Neural cell (in vitro differentiated cells): ENCODE data around the gene CFAP299. TPM values are rescaled to one million over a fixed set of nuclear protein-coding genes. Genes with fewer than 3 reads are reported as not detected.

Experiments used
- H2AFZ ChIP-seq: fragments of 200-600, 300-800 bp; sonication (generic), shearing (Covaris generic); 2 replicates; pipeline ENCODE4 v1.6.0; 2014; ENCODE audit warnings: low read depth, mild to moderate bottlenecking, antibody characterized with exemption, low read length, moderate library complexity
- H3F3A ChIP-seq: fragments of 200-600 bp; shearing (Covaris generic); 2 replicates; pipeline ENCODE4 v1.6.1; 2016; ENCODE audit warnings: mild to moderate bottlenecking, moderate library complexity, mixed read lengths, antibody characterized with exemption, low read length; ENCODE audit not compliant: insufficient read depth, poor library complexity, severe bottlenecking
- H3K27ac ChIP-seq: fragments of 200-600, 300-800 bp; sonication (generic), shearing (Covaris generic); 2 replicates; pipeline ENCODE4 v1.5.1; 2014; ENCODE audit warnings: mild to moderate bottlenecking, low read length, moderate library complexity
- H3K27me3 ChIP-seq: fragments of 300-800, 200-600 bp; sonication (generic), shearing (Covaris generic); 2 replicates; pipeline ENCODE4 v1.6.0; 2014; ENCODE audit warnings: mild to moderate bottlenecking, low read depth, low read length, moderate library complexity; ENCODE audit not compliant: insufficient read depth
- H3K36me3 ChIP-seq: fragments of 300-800, 200-600 bp; sonication (generic), shearing (Covaris generic); 2 replicates; pipeline ENCODE4 v1.5.1; 2014; ENCODE audit warnings: mild to moderate bottlenecking, antibody characterized with exemption, low read length, moderate library complexity; ENCODE audit not compliant: insufficient read depth
- H3K4me2 ChIP-seq: fragments of 300-800, 200-600 bp; sonication (generic), shearing (Covaris generic); 2 replicates; pipeline ENCODE4 v1.6.0; 2014; ENCODE audit warnings: mild to moderate bottlenecking, low read length
- H3K4me3 ChIP-seq: fragments of 300-800, 200-600 bp; sonication (generic), shearing (Covaris generic); 2 replicates; pipeline ENCODE4 v1.5.1; 2014; ENCODE audit warnings: mild to moderate bottlenecking, low read length, moderate library complexity
- H3K79me2 ChIP-seq: fragments of 200-600 bp; shearing (Covaris generic); replicated peaks from 2 replicates; pipeline ENCODE4 v1.6.0; 2014; ENCODE audit warnings: mild to moderate bottlenecking, low read length, moderate library complexity; ENCODE audit not compliant: insufficient read depth
- H3K9ac ChIP-seq: fragments of 300-800, 200-600 bp; sonication (generic), shearing (Covaris generic); 2 replicates; pipeline ENCODE4 v1.6.1; 2016; ENCODE audit warnings: mild to moderate bottlenecking, low read length, mixed read lengths
- H3K9me2 ChIP-seq: fragments of 200-600 bp; shearing (Covaris generic); 2 replicates; pipeline ENCODE4 v1.6.1; 2016; ENCODE audit warnings: mild to moderate bottlenecking, low read length, mixed read lengths; ENCODE audit not compliant: insufficient read depth
- H3K9me3 ChIP-seq: fragments of 200-600, 300-800 bp; sonication (generic), shearing (Covaris generic); 2 replicates; pipeline ENCODE4 v1.6.1; 2016; ENCODE audit warnings: mild to moderate bottlenecking, mixed run types, low read length, moderate library complexity, mixed read lengths
- H4K20me1 ChIP-seq: fragments of 200-600 bp; shearing (Covaris generic); 2 replicates; pipeline ENCODE4 v1.6.1; 2016; ENCODE audit warnings: mild to moderate bottlenecking, mixed run types; ENCODE audit not compliant: insufficient read depth
- EP300 ChIP-seq: fragments of 450-650 bp; conservative IDR thresholded peaks from 2 replicates; pipeline ENCODE4 v1.6.1; 2014; ENCODE audit warnings: antibody characterized with exemption, mild to moderate bottlenecking, moderate library complexity; ENCODE audit not compliant: poor library complexity, severe bottlenecking
- EZH2 ChIP-seq: fragments of 200-600, 300-800 bp; shearing (Covaris generic), sonication (generic); IDR thresholded peaks from 2 replicates; pipeline ENCODE4 v1.6.1; 2014; ENCODE audit warnings: antibody characterized with exemption, low read length, borderline replicate concordance, mild to moderate bottlenecking; ENCODE audit not compliant: insufficient read depth, poor library complexity, severe bottlenecking
- MXI1 ChIP-seq: fragments of 450-650 bp; conservative IDR thresholded peaks from 2 replicates; pipeline ENCODE4 v1.6.1; 2014; ENCODE audit warnings: antibody characterized with exemption, mild to moderate bottlenecking; ENCODE audit not compliant: poor library complexity, severe bottlenecking
- POLR2AphosphoS5 ChIP-seq: IDR thresholded peaks from 2 replicates; pipeline ENCODE4 v1.6.1; 2012
- RAD21 ChIP-seq: fragments of 450-650 bp; conservative IDR thresholded peaks from 2 replicates; pipeline ENCODE4 v1.6.1; 2014; ENCODE audit warnings: antibody characterized with exemption, mild to moderate bottlenecking, moderate library complexity
- REST ChIP-seq: IDR thresholded peaks from 2 replicates; pipeline ENCODE4 v1.6.1; 2012; ENCODE audit warnings: borderline replicate concordance
- SMC3 ChIP-seq: fragments of 450-650 bp; conservative IDR thresholded peaks from 2 replicates; pipeline ENCODE4 v1.6.1; 2014; ENCODE audit warnings: antibody characterized with exemption, mild to moderate bottlenecking, moderate library complexity; ENCODE audit not compliant: poor library complexity
- TAF1 ChIP-seq: IDR thresholded peaks from 2 replicates; pipeline ENCODE4 v1.6.1; 2012; ENCODE audit warnings: low read depth
- polyA plus RNA-seq: library from polyadenylated mRNA; depleted of rRNA; stranded (reverse); fragments of >200 nt; gene quantifications from 2 replicates; pipeline ENCODE4 v1.2.3, GENCODE V29; 2014
- TF ChIP-seq, protein P1 (sequence below): fragments of 450-650 bp; IDR thresholded peaks from 2 replicates; pipeline ENCODE4 v1.5.1; 2014; ENCODE audit warnings: antibody characterized with exemption, mild to moderate bottlenecking, moderate library complexity; ENCODE audit not compliant: poor library complexity, severe bottlenecking

Gene CFAP299
- polyA plus RNA-seq, 1 donor from 2014 or later: not detected

DNA sequence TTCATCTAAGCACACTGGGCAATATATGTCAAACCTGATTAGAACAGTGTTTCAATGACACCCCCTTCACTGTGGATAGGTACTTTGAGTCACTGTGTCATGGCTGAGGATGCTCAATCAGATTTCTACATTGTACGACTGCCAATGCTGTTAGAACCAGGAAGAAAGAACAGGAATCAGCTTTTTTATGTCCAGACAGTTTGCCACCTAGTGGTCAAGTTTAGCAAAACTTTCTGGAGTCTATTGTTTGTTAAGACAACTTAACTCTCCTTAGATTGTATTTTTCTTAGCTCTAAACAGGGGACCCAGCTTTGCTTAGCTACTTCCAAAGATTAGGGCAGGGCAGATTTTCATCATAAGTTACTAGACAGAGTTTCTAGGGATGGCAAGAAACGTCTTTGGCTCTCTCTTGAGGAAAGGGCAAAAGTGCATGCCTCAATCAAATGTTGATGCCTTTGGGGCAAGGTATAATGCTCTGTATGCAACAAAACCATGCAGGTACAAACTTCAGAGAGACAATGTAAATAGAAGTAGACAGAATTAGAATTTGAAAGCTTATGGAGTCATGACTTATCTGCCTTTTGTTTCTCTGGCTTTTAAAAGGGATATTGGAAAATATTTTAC, 654.5 kb downstream of the CFAP299 start:
- no peaks in the 10 kb centered on the region for H3K79me2 ChIP-seq

DNA sequence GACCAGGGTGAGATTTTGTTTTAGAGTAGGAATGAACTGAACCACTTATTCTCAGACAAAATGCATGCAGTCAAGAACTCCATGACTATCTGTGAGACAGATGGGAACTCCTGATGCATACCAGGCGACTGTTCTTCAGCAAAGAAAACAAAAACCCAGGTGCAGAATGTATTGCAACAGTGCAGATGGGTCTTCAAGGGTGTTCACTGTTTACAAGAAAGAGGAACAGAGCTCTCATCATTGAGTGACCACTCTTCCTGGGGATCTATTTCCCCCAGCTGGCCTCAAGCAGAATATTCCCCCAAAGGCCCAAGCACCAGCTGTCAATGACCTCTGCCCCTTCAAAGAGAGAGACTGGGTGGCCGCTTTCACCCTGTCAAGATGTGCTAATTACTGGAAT, 655.3 kb downstream of the CFAP299 start:
- H3F3A ChIP-seq: no peaks in the 10 kb centered on the region
- H4K20me1 ChIP-seq: no peaks in the 10 kb centered on the region
- no peaks in the 10 kb centered on the region for H3K79me2 ChIP-seq
- no peaks in the 10 kb centered on the region for H3K27me3 ChIP-seq
- H3K9me2 ChIP-seq: no peaks in the 10 kb centered on the region
- H3K4me2 ChIP-seq: no peak overlapping the region
- H3K27ac ChIP-seq: no peak overlapping the region
- H3K4me3 ChIP-seq: no peak overlapping the region
- no peak overlapping the region for H2AFZ ChIP-seq
- H3K9me3 ChIP-seq: no peaks in the 10 kb centered on the region
- no peak overlapping the region for H3K9ac ChIP-seq
- H3K36me3 ChIP-seq: no peaks in the 10 kb centered on the region
- TF ChIP-seq TAF1 (no peak), REST (no peak), POLR2AphosphoS5 (no peak), RAD21 (no peak), EP300 (no peak), SMC3 (no peak), MXI1 (no peak)
- TF ChIP-seq, protein P1, sequence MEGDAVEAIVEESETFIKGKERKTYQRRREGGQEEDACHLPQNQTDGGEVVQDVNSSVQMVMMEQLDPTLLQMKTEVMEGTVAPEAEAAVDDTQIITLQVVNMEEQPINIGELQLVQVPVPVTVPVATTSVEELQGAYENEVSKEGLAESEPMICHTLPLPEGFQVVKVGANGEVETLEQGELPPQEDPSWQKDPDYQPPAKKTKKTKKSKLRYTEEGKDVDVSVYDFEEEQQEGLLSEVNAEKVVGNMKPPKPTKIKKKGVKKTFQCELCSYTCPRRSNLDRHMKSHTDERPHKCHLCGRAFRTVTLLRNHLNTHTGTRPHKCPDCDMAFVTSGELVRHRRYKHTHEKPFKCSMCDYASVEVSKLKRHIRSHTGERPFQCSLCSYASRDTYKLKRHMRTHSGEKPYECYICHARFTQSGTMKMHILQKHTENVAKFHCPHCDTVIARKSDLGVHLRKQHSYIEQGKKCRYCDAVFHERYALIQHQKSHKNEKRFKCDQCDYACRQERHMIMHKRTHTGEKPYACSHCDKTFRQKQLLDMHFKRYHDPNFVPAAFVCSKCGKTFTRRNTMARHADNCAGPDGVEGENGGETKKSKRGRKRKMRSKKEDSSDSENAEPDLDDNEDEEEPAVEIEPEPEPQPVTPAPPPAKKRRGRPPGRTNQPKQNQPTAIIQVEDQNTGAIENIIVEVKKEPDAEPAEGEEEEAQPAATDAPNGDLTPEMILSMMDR: no peak

More for the DNA sequence above, 654.5 kb downstream of the CFAP299 start:
- no peaks in the 10 kb centered on the region for H3K9me3 ChIP-seq
- no peak overlapping the region for H3K4me2 ChIP-seq
- H3F3A ChIP-seq: no peaks in the 10 kb centered on the region
- TF ChIP-seq MXI1: no peak
- no peak for TF ChIP-seq EP300
- peak; percentile 76 for TF ChIP-seq RAD21
- peak; percentile 89 for TF ChIP-seq SMC3
- no peak for TF ChIP-seq EZH2
- TF ChIP-seq, protein P1: peak; percentile 79
- no peak for TF ChIP-seq REST
- no peak for TF ChIP-seq POLR2AphosphoS5
- no peak for TF ChIP-seq TAF1
- no peaks in the 10 kb centered on the region for H4K20me1 ChIP-seq
- no peak overlapping the region for H2AFZ ChIP-seq
- H3K9ac ChIP-seq: no peak overlapping the region
- H3K27me3 ChIP-seq: no peaks in the 10 kb centered on the region
- H3K27ac ChIP-seq: no peak overlapping the region
- no peaks in the 10 kb centered on the region for H3K9me2 ChIP-seq
- no peak overlapping the region for H3K4me3 ChIP-seq
- H3K36me3 ChIP-seq: no peaks in the 10 kb centered on the region
